RKO (cell line): ENCODE measurements around the gene DGKB.

Source experiments
- DNase-seq: peaks from one replicate; pipeline ENCODE4 v3.0.0-alpha.2; 2016; ENCODE audit warnings: low spot score

The DGKB gene

DNA sequence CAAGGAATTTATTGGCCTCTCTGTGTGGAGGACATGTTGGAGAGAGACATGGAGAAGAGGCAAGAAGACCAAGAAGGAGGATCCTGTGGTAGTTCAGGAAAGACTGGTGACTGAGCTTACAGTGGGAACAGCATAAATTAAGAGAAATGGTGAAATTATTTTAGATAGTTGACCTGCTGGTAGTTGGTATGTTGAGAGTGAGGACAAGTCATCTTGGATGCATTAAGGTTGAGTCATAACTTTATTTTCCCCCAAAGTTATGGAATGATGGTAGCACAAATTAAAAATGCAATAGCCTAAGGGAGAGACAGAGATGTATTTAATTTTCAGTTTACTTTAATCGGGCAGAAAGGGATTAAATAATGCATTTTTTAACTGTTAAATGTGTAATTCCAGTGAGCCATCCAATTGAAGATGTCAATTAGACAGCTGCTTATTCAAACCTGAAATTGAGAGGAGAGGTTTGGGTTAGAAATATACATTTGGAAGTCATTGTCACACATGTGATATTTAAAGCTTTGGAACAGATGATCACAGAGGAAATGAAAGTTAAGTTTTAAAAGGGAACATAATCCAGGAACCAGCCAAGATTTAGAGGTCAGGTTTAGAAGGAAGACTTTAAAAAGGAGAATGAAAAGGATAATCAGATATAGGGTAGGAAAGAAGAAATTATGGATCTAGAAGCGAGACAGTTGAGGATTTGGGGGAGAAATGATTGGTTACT, 80.6 kb downstream of the DGKB start:
- no peak for DNase-seq

DNA sequence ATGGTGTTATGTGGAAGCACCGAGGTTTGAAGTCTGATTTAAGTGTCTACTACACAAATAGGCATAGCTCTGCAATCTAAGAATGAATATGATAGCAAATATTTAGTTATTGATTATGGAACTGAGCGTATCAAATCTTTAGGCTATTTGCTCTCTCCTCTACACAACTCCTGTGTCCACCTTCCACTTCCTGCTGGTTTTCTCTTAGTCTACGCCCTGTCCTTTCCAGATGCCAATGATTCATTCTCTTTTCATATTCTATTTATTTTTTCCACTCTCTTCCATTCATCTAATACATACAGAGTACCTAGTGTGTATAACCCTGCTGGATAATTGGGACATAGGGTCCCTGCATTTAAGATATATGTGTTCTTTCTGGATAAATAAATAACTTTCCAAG, 83.7 kb downstream of the DGKB start:
- DNase-seq = no peak

DNA sequence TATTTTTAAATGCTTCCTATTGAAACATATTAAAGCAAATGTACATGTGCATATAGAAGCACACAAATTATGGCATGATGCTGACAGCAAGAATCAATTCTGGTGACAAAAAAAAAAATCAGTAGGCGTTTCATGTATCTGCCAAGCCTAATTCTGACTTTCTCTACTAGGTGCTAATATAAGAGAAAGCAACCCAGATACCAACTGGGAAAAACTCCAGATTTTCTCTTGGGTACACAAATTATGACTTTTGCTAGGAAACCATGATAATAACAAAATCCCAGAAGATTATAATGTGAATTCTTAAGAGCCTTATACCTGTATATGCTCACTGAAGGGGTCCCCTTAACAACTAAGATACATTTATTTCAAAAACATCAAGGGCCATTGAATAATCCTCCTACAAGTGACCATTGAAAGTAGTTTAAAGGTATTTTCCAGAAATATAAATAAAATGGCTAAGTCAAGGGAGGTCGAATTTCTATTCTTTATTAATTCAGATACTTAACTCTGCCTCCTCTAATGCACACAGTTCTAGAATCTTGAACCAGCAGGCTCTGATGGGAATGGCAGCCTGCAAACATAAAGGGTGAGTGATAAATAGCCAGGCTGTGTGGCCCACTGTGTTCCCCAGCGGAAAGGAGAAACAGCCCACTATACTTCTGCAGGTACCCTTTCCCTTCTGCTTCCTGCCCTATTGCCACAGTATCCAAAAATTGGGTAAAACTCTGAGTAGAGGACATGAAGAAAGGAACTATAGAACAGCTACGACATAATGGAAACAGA, 84.5 kb downstream of the DGKB start:
- DNase-seq = no peak

DNA sequence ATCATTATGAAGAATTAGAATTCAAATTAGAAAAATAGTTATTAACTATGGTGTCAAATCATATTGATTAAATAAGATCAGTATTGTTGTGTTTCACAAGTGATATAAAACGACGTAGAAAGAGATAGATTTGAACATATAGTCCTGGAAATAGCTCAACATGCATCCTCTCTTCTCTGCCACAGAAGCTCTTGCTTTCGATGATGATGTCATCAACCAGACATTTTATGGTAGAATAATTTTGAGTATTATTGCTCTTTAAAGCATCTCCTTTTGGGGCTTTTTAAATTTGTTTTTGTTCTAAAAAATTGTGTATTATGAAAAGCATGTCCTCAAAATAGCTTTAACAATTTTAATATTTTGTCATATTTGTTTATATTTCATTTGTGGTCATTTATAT, 95.0 kb downstream of the DGKB start:
- no peak for DNase-seq

GRCh38 chr7:14806891-14807290, 95.7 kb downstream of the DGKB start:
- no peak for DNase-seq

DNA sequence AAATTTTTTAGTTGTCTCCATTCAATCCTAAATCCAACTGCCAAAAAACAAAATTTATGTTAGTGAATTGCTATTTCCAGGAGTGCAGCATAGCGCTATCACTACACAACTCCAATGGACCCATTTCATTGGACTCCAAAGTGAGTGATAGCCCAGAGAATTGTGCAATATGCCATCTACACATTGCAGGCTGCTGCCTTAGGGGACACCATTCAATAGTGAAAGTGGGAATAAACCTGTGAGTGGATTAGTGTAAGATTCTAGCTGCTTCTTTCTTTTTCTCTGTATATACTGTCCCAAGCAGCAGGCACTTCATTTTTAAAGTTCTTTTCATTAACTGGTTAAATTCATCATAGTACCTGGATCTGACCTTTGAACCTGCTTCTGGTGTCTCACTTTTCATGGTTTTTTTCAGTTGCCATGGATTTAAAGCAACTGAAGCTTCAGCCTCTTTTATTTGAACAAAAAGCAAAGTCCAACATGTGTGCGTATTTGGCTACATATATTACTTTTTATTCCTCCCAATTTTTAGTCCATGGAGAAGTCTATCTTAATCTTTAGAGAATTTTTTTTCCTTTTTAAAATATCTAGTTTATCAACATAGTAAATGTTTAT, 97.3 kb downstream of the DGKB start:
- no peak for DNase-seq

- no peak for DNase-seq
These were observed 101.9 kb downstream of the DGKB start for GRCh38 chr7:14800664-14801063.

DNA sequence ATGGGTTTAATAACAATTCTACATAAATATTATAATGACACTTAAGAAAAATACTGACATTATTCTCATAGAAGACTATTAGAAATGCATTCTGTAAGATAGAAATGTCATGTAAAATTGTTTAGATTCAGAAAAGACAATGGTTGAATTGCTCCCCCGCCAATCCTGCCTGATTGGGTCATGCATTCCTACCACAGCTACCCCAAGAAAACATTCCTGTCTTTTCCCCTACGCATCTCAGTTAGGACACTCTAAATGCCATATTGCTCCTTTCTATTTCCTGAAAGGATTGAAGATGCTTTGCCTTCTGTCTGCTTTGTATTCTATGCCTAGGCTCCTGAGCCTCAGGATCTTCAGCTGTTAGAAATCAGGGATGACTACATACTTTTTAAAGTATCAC, 109.4 kb downstream of the DGKB start:
- no peak for DNase-seq

DNA sequence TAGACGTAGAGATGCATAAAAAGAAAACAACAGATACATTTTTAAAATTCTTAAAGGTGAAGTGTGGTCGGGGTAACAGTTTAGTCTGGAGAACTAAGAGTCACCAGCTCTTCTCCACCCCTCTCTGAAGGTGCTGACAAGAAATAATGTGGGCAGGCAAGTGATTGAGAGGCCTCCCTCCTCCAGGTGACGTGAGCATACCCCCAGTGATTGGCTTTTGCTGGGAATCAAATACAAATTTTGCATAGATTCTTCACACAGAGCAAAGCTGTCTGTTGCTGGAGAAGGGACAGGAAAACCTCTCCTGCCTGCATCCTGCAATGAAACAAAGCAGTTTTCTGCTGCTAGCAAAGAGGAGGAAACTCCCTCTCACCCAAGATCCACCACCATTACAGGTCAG, 115.0 kb downstream of the DGKB start:
- no peak for DNase-seq

GRCh38 chr7:14786314-14786895, 116.1 kb downstream of the DGKB start:
- DNase-seq = no peak

DNA sequence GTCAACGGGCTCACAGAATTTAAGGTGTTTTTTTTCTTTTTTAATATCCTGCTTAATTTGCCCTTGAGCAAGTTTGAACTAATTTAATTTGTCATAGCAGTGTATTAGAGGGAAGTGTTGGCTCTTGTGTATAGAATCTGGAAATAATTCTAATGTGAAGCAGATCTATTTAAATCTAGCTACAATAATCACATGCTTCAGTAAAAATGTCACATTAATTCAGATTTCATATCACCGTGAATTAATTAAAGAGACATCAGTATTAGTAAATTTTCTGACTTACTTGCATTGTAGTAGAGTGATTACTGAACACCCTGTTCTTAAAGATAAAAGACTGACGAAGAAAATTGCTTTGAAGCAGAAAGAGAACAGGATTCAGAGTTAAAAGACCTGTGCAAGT, 124.7 kb downstream of the DGKB start:
- no peak for DNase-seq

- no peak for DNase-seq
These were observed 126.3 kb downstream of the DGKB start for GRCh38 chr7:14776266-14776665.

DNA sequence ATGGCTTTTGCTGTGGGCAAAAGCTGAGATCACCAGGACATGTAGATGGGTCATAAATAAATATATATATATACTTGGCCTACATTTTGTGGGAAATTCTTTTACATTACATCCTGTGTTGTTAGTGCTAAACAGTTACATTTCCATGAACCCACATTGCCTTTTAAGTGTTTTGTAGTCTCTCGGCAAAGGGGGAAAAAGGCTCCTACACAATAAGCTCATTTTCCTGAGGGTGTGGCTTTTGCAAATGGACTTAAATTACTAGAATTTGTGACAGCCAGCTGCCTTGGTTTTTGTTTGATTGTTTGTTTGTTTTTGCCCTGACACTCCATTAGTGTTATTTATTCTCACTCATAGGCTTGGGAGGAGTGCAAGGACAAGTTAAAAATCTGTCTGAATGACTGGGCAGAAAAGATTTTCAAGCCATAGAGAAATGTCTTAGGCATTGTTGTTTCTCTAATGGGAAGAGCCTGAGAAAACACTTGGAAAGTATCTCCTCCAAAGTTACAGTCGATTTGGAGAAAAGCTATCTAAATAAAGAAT, 128.8 kb downstream of the DGKB start:
- no peak for DNase-seq

- DNase-seq = no peak
These were observed 131.9 kb downstream of the DGKB start for GRCh38 chr7:14770614-14771013.

GRCh38 chr7:14769261-14769660, 133.3 kb downstream of the DGKB start:
- no peak for DNase-seq

GRCh38 chr7:14767716-14768425, 134.7 kb downstream of the DGKB start:
- no peak for DNase-seq

DNA sequence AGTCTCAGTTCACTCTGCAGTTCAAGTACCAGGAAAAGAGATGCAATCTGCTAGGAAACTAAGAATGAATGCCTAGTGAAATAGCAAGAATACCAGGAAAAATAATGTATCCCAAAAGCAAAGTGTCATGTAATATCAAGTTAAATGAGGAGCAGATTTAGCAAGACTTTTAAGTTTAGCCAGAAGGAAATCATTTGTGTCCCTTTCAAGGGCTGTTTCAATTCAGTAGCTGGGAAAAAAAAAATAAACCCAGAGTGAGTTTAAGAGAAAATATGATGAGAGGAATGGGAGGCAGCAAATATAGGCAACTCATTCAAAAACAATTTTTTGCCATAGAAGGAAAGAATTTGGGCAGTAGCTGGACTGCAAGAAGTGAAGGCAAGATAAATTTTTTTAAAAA, 135.8 kb downstream of the DGKB start:
- no peak for DNase-seq

GRCh38 chr7:14765731-14766130, 136.8 kb downstream of the DGKB start:
- no peak for DNase-seq

DNA sequence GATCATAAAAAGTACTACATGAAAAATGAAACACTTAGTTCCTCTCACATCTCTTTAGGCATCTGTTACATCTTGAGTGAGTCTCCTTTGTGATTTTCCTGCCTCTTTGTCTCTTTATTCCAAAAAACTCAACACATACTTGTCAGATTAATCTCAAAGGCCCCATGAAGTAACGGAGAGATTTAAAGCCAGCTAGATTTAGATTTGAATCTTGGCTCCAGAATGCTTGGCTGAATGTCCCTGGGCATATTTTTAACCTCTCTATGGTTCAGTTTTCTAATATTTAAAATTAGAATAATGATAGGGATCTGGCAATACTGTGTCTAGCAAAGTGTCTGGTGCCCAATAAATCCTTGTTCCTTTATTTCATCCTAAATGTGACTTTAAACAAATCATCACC, 140.0 kb downstream of the DGKB start:
- no peak for DNase-seq

DNA sequence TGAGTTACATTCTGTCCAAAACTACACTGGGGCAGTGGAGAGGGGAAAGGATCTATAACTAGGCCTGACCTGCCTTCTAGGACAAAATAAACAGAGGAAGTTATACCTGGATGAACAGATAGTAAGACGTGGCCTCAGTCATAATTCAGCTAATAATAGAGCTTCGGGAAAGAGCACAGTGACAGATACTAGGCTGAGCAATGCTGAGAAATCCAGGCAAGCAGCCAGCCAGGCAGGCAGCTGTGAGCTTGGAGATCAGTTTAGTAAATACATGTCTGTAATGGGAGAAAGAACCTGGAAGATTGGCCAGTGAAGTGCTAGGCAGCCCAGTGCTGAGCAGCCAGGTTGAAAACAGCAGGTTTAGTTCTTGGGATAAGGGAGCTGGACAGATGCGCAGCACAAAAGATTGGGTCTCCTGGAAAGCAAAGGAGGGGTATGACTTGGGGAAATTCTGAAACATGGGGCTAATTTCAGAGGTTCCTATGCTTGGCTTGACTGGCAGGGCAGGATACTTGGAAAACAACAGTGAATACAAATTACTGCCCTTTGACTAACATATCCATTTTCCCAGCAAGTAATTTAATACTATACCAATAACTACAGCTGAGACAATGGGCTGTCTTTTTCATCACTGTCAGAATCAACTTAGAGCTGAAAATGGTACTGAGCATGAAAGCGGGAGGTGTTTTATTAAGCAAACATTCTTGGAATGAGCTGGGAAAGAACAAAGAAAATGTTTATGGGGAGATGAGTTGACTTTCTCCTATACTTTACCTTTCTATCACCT, 140.8 kb downstream of the DGKB start:
- DNase-seq = no peak
